ENCODE measurements around the gene MICALL2.

Gene MICALL2

GRCh38 chr7:1458683-1459511, at the start of gene MICALL2:
TSS of gene MICALL2 (minus strand) at chr7:1459470. CDS start at chr7:1459326, 144 bp downstream.
- DNase-seq (ENCODE audit: low read depth in 2 of 2), result peak; percentile 11 to 19

DNA sequence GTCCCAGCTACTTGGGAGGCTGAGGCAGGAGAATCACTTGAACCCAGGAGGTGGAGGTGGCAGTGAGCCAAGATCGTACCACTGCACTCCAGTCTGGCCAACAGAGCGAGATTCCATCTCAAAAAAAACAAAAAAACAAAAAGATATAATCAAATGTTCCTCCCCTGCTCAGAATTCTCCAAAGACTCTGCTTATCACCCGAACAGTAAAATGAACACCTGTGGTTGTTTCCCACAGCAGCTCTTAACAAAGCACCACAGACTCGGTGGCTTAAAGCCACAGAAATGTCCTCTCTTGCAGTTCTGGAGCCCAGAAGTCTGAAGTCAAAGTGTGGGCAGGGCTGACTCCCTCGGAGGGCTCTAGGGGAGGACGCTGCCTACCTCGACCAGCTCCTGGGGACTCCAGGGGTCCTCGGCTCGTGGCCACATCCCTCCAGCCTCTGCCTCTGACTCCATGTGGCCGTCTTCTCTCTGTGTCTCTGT, 49.0 kb upstream of the MICALL2 start:
- no peak for DNase-seq (ENCODE audit: low read depth in 2 of 2)

GRCh38 chr7:1505731-1506550, 46.7 kb upstream of the MICALL2 start:
- DNase-seq (ENCODE audit: low read depth in 2 of 2), result no peak

- peak; percentile 83 to 91 for DNase-seq (ENCODE audit: low read depth in 2 of 2)
Observed at GRCh38 chr7:1503816-1504775, 44.8 kb upstream of the MICALL2 start, which contains the start of gene INTS1. TSS of gene INTS1 (minus strand) at chr7:1504389. CDS start at chr7:1503960, 429 bp downstream.

DNA sequence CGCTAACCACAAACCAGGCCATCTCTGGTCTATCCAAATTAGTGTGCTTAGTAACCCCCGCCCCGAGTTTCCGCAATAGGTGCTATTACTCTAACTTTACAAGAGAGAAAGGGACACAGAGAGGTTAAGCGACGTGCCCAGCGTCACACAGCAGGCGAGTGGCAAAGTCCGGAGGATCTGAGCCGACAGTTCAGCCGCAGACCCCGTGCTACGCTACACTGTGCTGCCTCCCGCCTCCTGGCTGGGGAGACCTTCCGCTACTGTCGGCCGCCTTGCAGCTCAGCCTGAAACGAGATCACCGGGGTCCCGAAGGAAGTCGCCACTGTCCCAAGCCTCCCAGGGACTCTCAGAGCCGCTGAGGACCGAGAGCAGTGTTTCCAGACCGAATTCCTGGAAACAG, 44.1 kb upstream of the MICALL2 start:
- no peak for DNase-seq (ENCODE audit: low read depth in 2 of 2)

GRCh38 chr7:1502845-1503244, 43.6 kb upstream of the MICALL2 start:
- no peak for DNase-seq (ENCODE audit: low read depth in 2 of 2)

- DNase-seq (ENCODE audit: low read depth in 2 of 2), result no peak
Observed at GRCh38 chr7:1501487-1502270, 42.4 kb upstream of the MICALL2 start.

DNA sequence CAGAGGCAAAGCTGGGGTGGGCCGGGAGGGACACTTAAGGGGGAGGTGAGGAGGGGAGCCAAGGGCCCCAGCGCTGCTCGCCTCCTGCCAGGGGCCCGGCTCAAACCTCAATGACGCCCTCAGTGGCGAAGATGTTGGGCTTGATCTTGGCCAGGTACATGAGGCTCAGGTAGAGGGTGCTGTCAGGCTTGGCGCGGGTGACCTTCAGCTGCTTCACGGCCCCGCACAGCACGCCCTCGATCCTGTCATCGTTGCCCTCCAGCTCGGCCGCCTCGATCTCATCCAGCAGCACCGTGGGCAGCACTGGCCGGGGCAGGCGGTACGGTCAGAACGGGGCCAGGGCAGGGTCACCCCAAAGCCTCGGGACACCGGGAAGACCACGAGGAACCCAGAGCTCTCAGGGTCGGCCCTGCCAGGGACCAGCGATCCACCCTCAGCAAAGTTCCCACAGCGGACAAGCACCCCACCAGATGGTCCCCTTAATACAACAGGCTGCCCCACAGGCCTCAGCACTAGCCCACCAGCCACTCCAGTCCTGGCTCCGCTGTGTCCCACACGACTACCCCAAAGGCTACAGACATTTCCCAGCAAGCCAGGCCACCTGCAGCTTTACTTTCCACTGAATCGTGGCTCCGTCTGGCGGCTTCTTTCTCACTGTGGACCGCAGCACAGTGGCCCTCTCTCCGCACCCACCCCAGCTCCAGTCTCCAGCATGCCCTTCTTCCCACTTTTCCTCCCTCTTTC, 41.0 kb upstream of the MICALL2 start:
- no peak for DNase-seq (ENCODE audit: low read depth in 2 of 2)

GRCh38 chr7:1499367-1500029, 40.2 kb upstream of the MICALL2 start:
- no peak for DNase-seq (ENCODE audit: low read depth in 2 of 2)

DNA sequence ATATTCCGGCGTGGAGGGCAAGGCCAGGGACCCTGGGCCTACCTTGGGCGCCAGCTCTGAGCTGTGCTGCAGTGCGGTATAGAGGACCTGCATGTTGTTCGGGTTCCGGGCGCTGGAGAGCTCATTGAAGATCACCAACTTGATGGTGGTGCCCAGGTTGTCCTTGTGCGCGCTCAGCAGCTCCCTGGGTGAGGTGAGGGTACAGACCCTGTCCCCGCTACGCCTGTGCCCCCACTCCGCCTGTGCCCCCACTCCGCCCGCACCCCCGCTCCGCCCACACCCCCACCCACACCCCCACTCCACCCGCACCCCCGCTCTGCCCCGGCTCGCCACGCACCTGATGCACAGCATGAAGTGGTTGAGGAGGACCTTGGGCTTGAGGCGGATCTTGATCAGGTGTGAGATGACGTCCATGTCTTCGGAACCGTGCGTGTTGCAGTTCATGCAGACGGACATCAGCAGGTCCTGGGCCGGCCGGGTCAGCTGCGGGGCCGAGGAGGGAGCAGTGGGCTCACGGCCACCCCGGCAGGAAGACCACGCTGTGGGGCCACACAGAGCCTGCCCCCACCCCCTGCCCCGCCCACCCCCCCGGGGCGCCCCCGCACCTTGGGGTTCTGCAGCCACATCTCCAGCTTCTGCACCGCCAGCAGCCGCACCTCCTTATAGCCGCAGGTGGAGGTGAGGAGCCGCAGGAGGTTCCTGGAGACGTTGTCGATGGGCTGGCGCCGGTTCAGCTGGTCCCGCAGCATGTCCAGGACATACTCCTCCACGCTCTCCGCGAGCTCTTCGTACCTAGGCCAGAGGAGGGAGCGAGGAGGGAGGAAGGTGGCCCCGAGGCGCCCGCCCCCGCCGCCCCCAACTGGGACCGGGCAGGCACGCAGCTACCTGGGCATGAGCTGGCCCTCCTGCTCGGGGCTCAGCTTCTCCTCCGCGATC, 39.4 kb upstream of the MICALL2 start:
- DNase-seq (ENCODE audit: low read depth in 2 of 2), result no peak

- no peak for DNase-seq (ENCODE audit: low read depth in 2 of 2)
Observed at GRCh38 chr7:1497293-1497927, 38.1 kb upstream of the MICALL2 start.

GRCh38 chr7:1496531-1497292, 37.4 kb upstream of the MICALL2 start:
- DNase-seq (ENCODE audit: low read depth in 2 of 2), result no peak

- DNase-seq (ENCODE audit: low read depth in 2 of 2), result no peak
Observed at GRCh38 chr7:1495564-1496242, 36.4 kb upstream of the MICALL2 start.

GRCh38 chr7:1494866-1495563, 35.7 kb upstream of the MICALL2 start:
- DNase-seq (ENCODE audit: low read depth in 2 of 2), result no peak

GRCh38 chr7:1494447-1494846, 35.2 kb upstream of the MICALL2 start:
- DNase-seq (ENCODE audit: low read depth in 2 of 2), result no peak

DNA sequence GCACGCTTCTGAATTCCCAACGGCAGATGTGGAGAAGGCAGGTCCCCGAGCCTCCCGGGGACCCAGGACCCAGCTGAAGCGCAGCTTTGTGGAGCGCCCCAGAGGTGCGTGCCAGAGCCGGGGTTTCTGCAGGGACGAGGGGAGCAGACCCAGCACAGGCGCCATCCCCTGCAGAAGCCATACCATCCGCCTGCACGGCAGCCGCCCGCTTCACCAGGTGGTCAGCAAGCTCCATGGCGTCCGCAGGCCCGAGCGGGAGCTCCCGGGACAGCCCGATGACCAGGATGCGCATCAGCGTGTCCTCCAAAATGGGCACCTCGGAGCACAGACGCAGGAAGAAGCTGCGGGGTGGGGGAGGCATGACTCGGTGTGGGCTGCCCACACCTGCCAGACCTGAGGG, 34.3 kb upstream of the MICALL2 start:
- DNase-seq (ENCODE audit: low read depth in 2 of 2), result no peak
